DOHH2 (cell line): Measurements from ENCODE around the gene SOX8.

Experiments
- EZH2phosphoT487 ChIP-seq: fragments of 200-600 bp; sonication (generic); IDR thresholded peaks from 2 replicates; pipeline ENCODE4 v1.6.1; 2017; ENCODE audit warnings: borderline replicate concordance, mild to moderate bottlenecking, antibody characterized with exemption, low read length, moderate library complexity, mixed read lengths
- TF ChIP-seq, protein P1 (sequence below): fragments of 200-600 bp; sonication (generic); IDR thresholded peaks from one replicate; pipeline ENCODE4 v1.5.1; 2014; ENCODE audit warnings: antibody characterized with exemption, mild to moderate bottlenecking, low read depth, low read length; ENCODE audit not compliant: poor library complexity, severe bottlenecking

DNA sequence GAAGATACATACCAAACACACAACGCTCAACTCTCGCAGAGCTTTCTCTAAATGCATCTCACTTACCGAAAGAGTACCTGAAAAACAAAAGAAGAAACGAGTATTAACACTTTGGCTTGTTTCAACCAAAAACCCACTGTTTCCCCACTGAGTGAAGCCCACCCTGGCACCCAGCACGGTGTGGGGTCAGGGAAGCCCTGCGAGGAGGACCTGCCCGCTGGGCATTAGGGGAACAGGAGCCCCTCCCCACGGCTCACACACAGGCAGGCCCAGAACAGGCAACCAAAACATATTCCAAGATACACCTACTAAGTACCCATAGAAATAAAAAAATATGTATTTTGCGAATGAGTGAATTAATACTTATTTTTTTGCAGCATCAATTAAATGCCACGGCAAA lies 47.4 kb upstream of the SOX8 start:
- TF ChIP-seq, protein P1, sequence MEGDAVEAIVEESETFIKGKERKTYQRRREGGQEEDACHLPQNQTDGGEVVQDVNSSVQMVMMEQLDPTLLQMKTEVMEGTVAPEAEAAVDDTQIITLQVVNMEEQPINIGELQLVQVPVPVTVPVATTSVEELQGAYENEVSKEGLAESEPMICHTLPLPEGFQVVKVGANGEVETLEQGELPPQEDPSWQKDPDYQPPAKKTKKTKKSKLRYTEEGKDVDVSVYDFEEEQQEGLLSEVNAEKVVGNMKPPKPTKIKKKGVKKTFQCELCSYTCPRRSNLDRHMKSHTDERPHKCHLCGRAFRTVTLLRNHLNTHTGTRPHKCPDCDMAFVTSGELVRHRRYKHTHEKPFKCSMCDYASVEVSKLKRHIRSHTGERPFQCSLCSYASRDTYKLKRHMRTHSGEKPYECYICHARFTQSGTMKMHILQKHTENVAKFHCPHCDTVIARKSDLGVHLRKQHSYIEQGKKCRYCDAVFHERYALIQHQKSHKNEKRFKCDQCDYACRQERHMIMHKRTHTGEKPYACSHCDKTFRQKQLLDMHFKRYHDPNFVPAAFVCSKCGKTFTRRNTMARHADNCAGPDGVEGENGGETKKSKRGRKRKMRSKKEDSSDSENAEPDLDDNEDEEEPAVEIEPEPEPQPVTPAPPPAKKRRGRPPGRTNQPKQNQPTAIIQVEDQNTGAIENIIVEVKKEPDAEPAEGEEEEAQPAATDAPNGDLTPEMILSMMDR = no peak
- no peak for TF ChIP-seq EZH2phosphoT487
